Tibial artery (tissue), 4 donors: Measurements from ENCODE around the gene SF3A2.

ENCODE experiments used
- DNase-seq, 2 donors: peaks; one replicate each; pipeline ENCODE4 v3.0.0-alpha.2; 2019
- H3K27ac ChIP-seq, 2 donors: fragments of 200-600 bp; sonication (generic) in 1 of 2; 1 replicate in 1 of 2; 2 replicates in 1 of 2; pipeline ENCODE4 v1.5.1; 2018 to 2019; ENCODE audit warnings: mild to moderate bottlenecking in 1 of 2
- H3K27me3 ChIP-seq, 2 donors: fragments of 200-600 bp; sonication (generic) in 1 of 2; one replicate each; pipeline versions ENCODE4 v1.5.1 to v1.6.0; 2016 to 2019
- H3K36me3 ChIP-seq, 3 donors: fragments of 200-600 bp; sonication (generic) in 2 of 3; one replicate each; pipeline ENCODE4 v1.5.1; 2016 to 2019; ENCODE audit warnings: mild to moderate bottlenecking in 2 of 3
- H3K4me1 ChIP-seq, 4 donors: fragments of 200-600 bp; sonication (generic) in 2 of 4; 1 replicate in 3 of 4; 2 replicates in 1 of 4; pipeline ENCODE4 v1.5.1; 2016 to 2019
- H3K4me3 ChIP-seq, 2 donors: fragments of 200-600 bp; sonication (generic) in 1 of 2; 1 replicate in 1 of 2; 2 replicates in 1 of 2; pipeline ENCODE4 v1.5.1; 2018 to 2019; ENCODE audit warnings: mild to moderate bottlenecking in 2 of 2
- H3K9me3 ChIP-seq, 3 donors: fragments of 200-600 bp; sonication (generic) in 1 of 3; one replicate each; pipeline ENCODE4 v1.5.1; 2016 to 2019
- intact Hi-C: fragments of 100-400 bp; cut with DNase I; formaldehyde crosslinking; loops from one replicate; pipeline ENCODE4 v1.15.0; 2023; ENCODE audit warnings: low total_unique reads
- TF ChIP-seq, protein P1 (sequence below), 2 experiments: fragments of 200-600 bp in 1 of 2; fragments of 450-650 bp in 1 of 2; IDR thresholded peaks; one replicate each; pipeline ENCODE4 v1.5.1; 2017 to 2019; ENCODE audit warnings: antibody characterized with exemption in 2 of 2, mild to moderate bottlenecking in 1 of 2, moderate library complexity in 1 of 2

SF3A2 gene

DNA sequence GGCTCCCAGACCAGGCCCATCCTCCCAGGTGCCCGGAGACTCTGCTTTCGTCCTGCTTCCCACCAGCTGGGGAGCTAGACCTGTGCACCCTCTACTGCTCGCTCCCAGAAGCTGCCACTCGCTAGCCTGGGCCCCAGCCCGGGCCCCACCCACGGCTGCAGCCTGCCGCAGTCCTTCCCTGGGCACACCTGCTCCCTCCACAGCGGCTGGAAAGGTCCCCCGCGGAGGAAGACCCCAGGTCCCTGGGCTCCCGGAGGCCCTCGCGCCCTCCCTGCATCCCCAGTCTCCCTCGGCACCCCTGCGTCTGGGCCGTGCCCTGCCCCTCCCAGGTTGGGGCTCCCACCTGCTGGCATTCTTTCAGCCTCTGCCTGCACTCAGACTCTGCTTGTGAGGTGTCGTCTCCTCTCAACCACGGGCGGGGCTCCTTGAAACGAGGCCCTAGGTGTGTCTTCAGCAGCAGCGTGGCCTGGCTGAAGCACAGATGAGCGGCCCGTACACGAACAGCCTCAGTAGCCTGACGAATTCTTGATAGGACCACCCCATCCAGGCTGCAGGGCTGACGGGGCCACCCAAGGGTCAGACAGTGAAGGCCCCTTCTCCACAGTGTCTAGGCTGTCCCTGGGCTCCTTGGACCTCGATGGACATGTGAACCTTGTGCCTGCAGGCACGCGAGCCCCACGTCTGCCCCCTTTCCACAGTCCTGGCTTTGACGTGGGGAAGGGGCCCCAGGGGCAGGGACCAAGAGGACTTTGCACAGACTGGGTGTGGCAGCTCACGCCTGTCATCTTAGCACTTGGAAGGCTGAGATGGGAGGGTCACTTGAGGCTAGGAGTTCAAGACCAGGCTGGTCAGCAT lies 44.9 kb upstream of the SF3A2 start:
- Histone ChIP-seq H3K4me3 (no peak overlapping the region), H3K9me3 (no peaks in the 10 kb centered on the region), H3K27me3 (no peaks in the 10 kb centered on the region), H3K4me1 (peaks cover 6 to 23% (median 16%) of the 10 kb centered on the region in 4 donors), H3K36me3 (peaks cover 24 to 81% (median 53%) of the 10 kb centered on the region in 3 donors), H3K27ac (no peak overlapping the region)
- no peak for DNase-seq
- intact Hi-C loops: loop anchor here (5.0 kb wide), 1 partner anchor 34 kb away; no protein-coding TSS in a partner anchor
- TF ChIP-seq, protein P1, sequence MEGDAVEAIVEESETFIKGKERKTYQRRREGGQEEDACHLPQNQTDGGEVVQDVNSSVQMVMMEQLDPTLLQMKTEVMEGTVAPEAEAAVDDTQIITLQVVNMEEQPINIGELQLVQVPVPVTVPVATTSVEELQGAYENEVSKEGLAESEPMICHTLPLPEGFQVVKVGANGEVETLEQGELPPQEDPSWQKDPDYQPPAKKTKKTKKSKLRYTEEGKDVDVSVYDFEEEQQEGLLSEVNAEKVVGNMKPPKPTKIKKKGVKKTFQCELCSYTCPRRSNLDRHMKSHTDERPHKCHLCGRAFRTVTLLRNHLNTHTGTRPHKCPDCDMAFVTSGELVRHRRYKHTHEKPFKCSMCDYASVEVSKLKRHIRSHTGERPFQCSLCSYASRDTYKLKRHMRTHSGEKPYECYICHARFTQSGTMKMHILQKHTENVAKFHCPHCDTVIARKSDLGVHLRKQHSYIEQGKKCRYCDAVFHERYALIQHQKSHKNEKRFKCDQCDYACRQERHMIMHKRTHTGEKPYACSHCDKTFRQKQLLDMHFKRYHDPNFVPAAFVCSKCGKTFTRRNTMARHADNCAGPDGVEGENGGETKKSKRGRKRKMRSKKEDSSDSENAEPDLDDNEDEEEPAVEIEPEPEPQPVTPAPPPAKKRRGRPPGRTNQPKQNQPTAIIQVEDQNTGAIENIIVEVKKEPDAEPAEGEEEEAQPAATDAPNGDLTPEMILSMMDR (IDR thresholded peaks at IDR 0.05): no peak

DNA sequence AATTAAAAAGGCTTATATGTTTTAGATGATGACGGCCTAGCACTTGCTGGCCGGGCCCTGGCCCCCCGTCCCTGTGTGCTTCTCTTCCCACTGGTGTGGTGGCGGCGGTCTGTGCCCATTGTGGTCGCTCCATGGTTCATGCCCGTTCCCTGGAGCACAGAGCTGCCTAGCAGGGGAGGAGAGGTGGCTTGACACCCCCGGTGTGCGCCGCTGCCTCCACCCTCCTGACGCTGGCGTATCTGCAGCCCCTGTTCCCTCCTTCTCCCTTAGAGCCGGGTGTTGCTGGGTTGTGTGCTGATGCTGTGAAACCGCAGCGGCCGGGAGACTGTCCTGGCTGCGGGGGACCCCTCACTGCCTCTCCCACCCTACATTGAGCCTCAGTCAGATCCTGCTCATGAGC lies 43.8 kb upstream of the SF3A2 start:
- Histone ChIP-seq H3K27me3 (no peaks in the 10 kb centered on the region), H3K36me3 (peaks cover 24 to 90% (median 60%) of the 10 kb centered on the region in 3 donors), H3K27ac (no peak overlapping the region), H3K4me3 (no peak overlapping the region), H3K4me1 (peaks cover 0 to 12% (median 5%) of the 10 kb centered on the region in 4 donors), H3K9me3 (no peaks in the 10 kb centered on the region)
- TF ChIP-seq, protein P1 (IDR thresholded peaks at IDR 0.05): no peak
- intact Hi-C loops: loop anchor here (5.0 kb wide), 1 partner anchor 36 kb away; no protein-coding TSS in a partner anchor
- no peak for DNase-seq

DNA sequence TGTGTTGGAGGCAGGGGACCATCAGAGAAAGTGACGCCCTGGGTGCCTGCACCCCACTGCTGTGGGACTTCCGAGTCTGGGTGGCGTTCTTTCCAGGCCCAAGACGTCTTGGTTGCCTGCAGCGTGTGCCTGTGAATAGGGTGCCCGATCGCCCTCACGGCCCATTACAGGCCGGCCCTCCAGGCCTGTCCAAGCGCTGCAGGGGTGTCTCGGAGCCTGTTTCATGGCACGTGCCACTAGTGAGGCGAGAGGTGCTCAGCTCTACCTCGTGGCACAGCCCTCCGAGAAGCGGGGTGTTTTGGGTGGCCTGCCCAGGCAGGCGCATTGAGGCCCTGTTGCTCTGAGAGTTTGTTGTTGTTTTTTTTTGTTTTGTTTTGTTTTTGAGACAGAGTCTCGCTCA lies 42.8 kb upstream of the SF3A2 start:
- H3K9me3 ChIP-seq: no peaks in the 10 kb centered on the region
- H3K36me3 ChIP-seq: peaks cover 24 to 95% (median 60%) of the 10 kb centered on the region in 3 donors
- H3K27me3 ChIP-seq: no peaks in the 10 kb centered on the region
- H3K27ac ChIP-seq: no peak overlapping the region
- H3K4me3 ChIP-seq: no peak overlapping the region
- TF ChIP-seq, protein P1 (IDR thresholded peaks at IDR 0.05): no peak
- intact Hi-C loops: loop anchor here (5.0 kb wide), 1 partner anchor 37 kb away; no protein-coding TSS in a partner anchor
- peaks cover 0 to 8% (median 0%) of the 10 kb centered on the region in 4 donors for H3K4me1 ChIP-seq
- DNase-seq: no peak

DNA sequence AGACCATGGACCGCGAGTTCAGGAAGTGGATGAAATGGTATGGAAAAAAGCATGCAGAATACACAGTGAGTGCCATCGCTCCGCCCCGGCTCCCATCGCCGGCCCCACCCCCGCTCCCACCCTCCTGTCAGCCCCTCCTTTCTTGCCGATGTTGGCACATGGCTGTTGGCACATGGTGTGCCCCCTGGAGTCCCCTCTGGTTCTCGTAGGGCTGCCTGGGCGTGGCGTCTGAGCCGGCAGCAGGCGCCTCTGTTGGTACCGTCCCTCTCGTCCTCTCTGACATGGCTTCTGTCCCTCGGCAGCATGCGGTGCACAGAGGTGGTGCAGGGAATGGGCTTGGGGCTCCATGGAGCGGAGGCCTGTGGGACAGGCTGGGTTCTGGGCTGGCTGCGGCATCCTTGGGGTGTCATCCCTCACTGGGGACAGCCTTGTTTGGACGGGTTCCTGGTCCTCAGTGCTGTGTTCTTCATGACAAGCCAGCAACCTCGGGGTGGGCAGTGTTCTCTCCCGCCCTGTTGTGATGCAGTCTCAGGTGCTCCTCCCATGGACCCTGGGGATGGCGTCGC lies 42.0 kb upstream of the SF3A2 start:
- no peak overlapping the region for H3K27ac ChIP-seq
- H3K36me3 ChIP-seq: peaks cover 24 to 89% (median 57%) of the 10 kb centered on the region in 3 donors
- H3K27me3 ChIP-seq: no peaks in the 10 kb centered on the region
- peaks cover 0 to 5% (median 2%) of the 10 kb centered on the region in 4 donors for H3K4me1 ChIP-seq
- intact Hi-C loops: loop anchor here (5.0 kb wide), 1 partner anchor 37 kb away; no protein-coding TSS in a partner anchor
- TF ChIP-seq, protein P1 (IDR thresholded peaks at IDR 0.05): no peak
- H3K9me3 ChIP-seq: no peaks in the 10 kb centered on the region
- no peak for DNase-seq
- H3K4me3 ChIP-seq: no peak overlapping the region

DNA sequence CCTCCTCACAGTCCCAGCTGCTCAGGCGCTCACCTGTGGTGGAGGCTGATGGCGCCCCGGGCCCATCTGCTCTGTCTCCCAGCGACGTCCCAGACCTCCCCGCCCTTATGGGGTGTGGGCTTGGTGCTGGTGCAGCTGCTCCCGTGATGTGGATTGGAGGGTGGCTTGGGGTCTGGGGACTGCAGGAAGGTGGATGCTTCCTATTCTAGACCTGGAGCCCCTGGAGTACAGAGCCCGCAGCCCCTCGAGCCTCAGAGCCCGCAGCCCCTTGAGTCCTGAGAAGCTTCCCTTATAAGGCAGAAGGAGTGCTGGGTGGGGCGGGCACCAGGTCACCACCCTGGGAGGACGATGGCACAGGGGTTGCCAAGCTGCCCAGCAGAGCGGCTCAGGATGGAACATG lies 41.3 kb upstream of the SF3A2 start:
- H3K27me3 ChIP-seq: no peaks in the 10 kb centered on the region
- peaks cover 0 to 7% (median 0%) of the 10 kb centered on the region in 4 donors for H3K4me1 ChIP-seq
- peaks cover 24 to 89% (median 49%) of the 10 kb centered on the region in 3 donors for H3K36me3 ChIP-seq
- H3K4me3 ChIP-seq: no peak overlapping the region
- TF ChIP-seq, protein P1 (IDR thresholded peaks at IDR 0.05): no peak
- H3K9me3 ChIP-seq: no peaks in the 10 kb centered on the region
- intact Hi-C loops: no loop called here
- H3K27ac ChIP-seq: no peak overlapping the region
- no peak for DNase-seq
